Hepatocyte (in vitro differentiated cells): ENCODE measurements around the gene ISY1. TPM values are rescaled to one million over a fixed set of nuclear protein-coding genes. Genes with fewer than 3 reads are reported as not detected.

ENCODE experiments used
- DNase-seq: peaks from one replicate; pipeline ENCODE4 v3.0.0-alpha.2; 2016; ENCODE audit warnings: low spot score
- H2AFZ ChIP-seq: fragments of 200-600 bp; sonication (generic); 2 replicates; pipeline ENCODE4 v1.6.0; 2016; ENCODE audit warnings: antibody characterized with exemption, mild to moderate bottlenecking
- H3K27ac ChIP-seq: fragments of 200-600 bp; sonication (generic); 2 replicates; pipeline ENCODE4 v1.5.1; 2016; ENCODE audit warnings: mild to moderate bottlenecking
- H3K27me3 ChIP-seq: fragments of 200-600 bp; sonication (generic); 2 replicates; pipeline ENCODE4 v1.6.1; 2016
- H3K36me3 ChIP-seq: fragments of 200-600 bp; sonication (generic); replicated peaks from 2 replicates; pipeline ENCODE4 v1.5.1; 2016; ENCODE audit warnings: low read depth; ENCODE audit not compliant: insufficient read depth
- H3K4me1 ChIP-seq: fragments of 200-600 bp; sonication (generic); 2 replicates; pipeline ENCODE4 v1.5.1; 2016; ENCODE audit warnings: mild to moderate bottlenecking, moderate library complexity; ENCODE audit not compliant: insufficient read depth
- H3K4me2 ChIP-seq: fragments of 200-600 bp; sonication (generic); 2 replicates; pipeline ENCODE4 v1.6.0; 2016
- H3K4me3 ChIP-seq: fragments of 200-600 bp; sonication (generic); 2 replicates; pipeline ENCODE4 v1.5.1; 2016; ENCODE audit warnings: mild to moderate bottlenecking
- H3K79me2 ChIP-seq: fragments of 200-600 bp; sonication (generic); 2 replicates; pipeline ENCODE4 v1.6.0; 2017; ENCODE audit warnings: mild to moderate bottlenecking
- H3K9me2 ChIP-seq: fragments of 200-600 bp; sonication (generic); replicated peaks from 2 replicates; pipeline ENCODE4 v1.6.0; 2017; ENCODE audit warnings: mild to moderate bottlenecking; ENCODE audit not compliant: insufficient read depth
- H3K9me3 ChIP-seq: fragments of 200-600 bp; sonication (generic); 2 replicates; pipeline ENCODE4 v1.5.1; 2016; ENCODE audit warnings: low read depth, mild to moderate bottlenecking
- H4K20me1 ChIP-seq: fragments of 200-600 bp; sonication (generic); 2 replicates; pipeline ENCODE4 v1.6.0; 2016; ENCODE audit warnings: mild to moderate bottlenecking; ENCODE audit not compliant: insufficient read depth, poor library complexity, severe bottlenecking
- CTCF ChIP-seq: fragments of 200-600 bp; sonication (generic); IDR thresholded peaks from 2 replicates; pipeline ENCODE4 v1.5.1; 2016; ENCODE audit warnings: antibody characterized with exemption, mild to moderate bottlenecking; ENCODE audit not compliant: poor library complexity
- EZH2 ChIP-seq: fragments of 200-600 bp; sonication (generic); IDR thresholded peaks from 2 replicates; pipeline ENCODE4 v1.6.1; 2016; ENCODE audit warnings: antibody characterized with exemption, mild to moderate bottlenecking, borderline replicate concordance
- EZH2phosphoT487 ChIP-seq: fragments of 200-600 bp; sonication (generic); IDR thresholded peaks from one replicate; pipeline ENCODE4 v1.6.1; 2018; ENCODE audit warnings: antibody characterized with exemption, mild to moderate bottlenecking, low read depth, moderate library complexity; ENCODE audit not compliant: unreplicated experiment, severe bottlenecking
- WGBS: methylation state at CpG from one replicate; pipeline ENCODE4 v1.1.6; 2016; ENCODE audit warnings: low lambda C conversion rate; ENCODE audit errors: missing lambda C conversion rate; 5-methylcytosine and 5-hydroxymethylcytosine counted together
- polyA plus RNA-seq: library from polyadenylated mRNA; unstranded; fragments of >200 nt; fragmentation: Nextera tagmentation; extraction: Ambion mirVana; gene quantifications from 2 replicates; pipeline ENCODE4 v1.2.1, GENCODE V29; 2016
- total RNA-seq: library from RNA; depleted of rRNA; stranded (reverse); fragments of >200 nt; gene quantifications from 2 replicates; pipeline ENCODE4 v1.2.3, GENCODE V29; 2014

ISY1 gene
- total and polyA plus RNA-seq, 2 experiments from 2014 or later = 20.1 to 35.8 TPM

- TF ChIP-seq CTCF = no peak
- TF ChIP-seq EZH2 = no peak
- TF ChIP-seq EZH2phosphoT487 = no peak
- H4K20me1 ChIP-seq = no peaks in the 10 kb centered on the region
- no peaks in the 10 kb centered on the region for H3K27me3 ChIP-seq
- no peak for DNase-seq
- no peak overlapping the region for H2AFZ ChIP-seq
- no peaks in the 10 kb centered on the region for H3K36me3 ChIP-seq
- no peak overlapping the region for H3K4me2 ChIP-seq
- H3K4me1 ChIP-seq = no peaks in the 10 kb centered on the region
- no peaks in the 10 kb centered on the region for H3K79me2 ChIP-seq
- 74% methylated on average over 2 of the region's 2 CpGs for WGBS
- H3K9me2 ChIP-seq = no peaks in the 10 kb centered on the region
- H3K9me3 ChIP-seq = no peaks in the 10 kb centered on the region
- H3K4me3 ChIP-seq = no peak overlapping the region
- H3K27ac ChIP-seq = no peak overlapping the region
Measured at GRCh38 chr3:129204473-129204872, 43.6 kb upstream of the ISY1 start.

GRCh38 chr3:129199366-129199765 is 38.5 kb upstream of the ISY1 start:
- no peak for TF ChIP-seq EZH2phosphoT487
- no peak for TF ChIP-seq CTCF
- no peak for TF ChIP-seq EZH2
- Histone ChIP-seq H3K4me3 (no peak overlapping the region), H3K79me2 (no peaks in the 10 kb centered on the region), H3K4me1 (no peaks in the 10 kb centered on the region), H3K9me3 (no peaks in the 10 kb centered on the region), H3K27ac (no peak overlapping the region), H4K20me1 (no peaks in the 10 kb centered on the region), H2AFZ (no peak overlapping the region), H3K4me2 (no peak overlapping the region), H3K36me3 (no peaks in the 10 kb centered on the region), H3K9me2 (no peaks in the 10 kb centered on the region), H3K27me3 (no peaks in the 10 kb centered on the region)
- WGBS = 95% methylated on average over 8 of the region's 8 CpGs
- no peak for DNase-seq

- Histone ChIP-seq H3K79me2 (no peaks in the 10 kb centered on the region), H3K36me3 (no peaks in the 10 kb centered on the region), H3K4me3 (no peak overlapping the region), H3K9me3 (no peaks in the 10 kb centered on the region), H3K27ac (peak overlapping the region; percentile 70), H3K9me2 (no peaks in the 10 kb centered on the region), H3K27me3 (no peaks in the 10 kb centered on the region), H3K4me1 (no peaks in the 10 kb centered on the region), H2AFZ (no peak overlapping the region), H3K4me2 (no peak overlapping the region), H4K20me1 (no peaks in the 10 kb centered on the region)
- WGBS = 100% methylated on average over 1 of the region's 1 CpG
- no peak for TF ChIP-seq EZH2phosphoT487
- no peak for TF ChIP-seq CTCF
- TF ChIP-seq EZH2 = no peak
- DNase-seq = no peak
Measured at GRCh38 chr3:129197321-129197720, 36.5 kb upstream of the ISY1 start.

- H3K4me1 ChIP-seq = no peaks in the 10 kb centered on the region
- H3K9me2 ChIP-seq = no peaks in the 10 kb centered on the region
- no peak for TF ChIP-seq EZH2
- no peak for TF ChIP-seq EZH2phosphoT487
- no peak for TF ChIP-seq CTCF
- H3K79me2 ChIP-seq = no peaks in the 10 kb centered on the region
- peak overlapping the region; percentile 70 for H3K27ac ChIP-seq
- no peaks in the 10 kb centered on the region for H3K27me3 ChIP-seq
- DNase-seq = no peak
- H3K4me2 ChIP-seq = peak overlapping the region; percentile 40
- H3K36me3 ChIP-seq = no peaks in the 10 kb centered on the region
- H4K20me1 ChIP-seq = no peaks in the 10 kb centered on the region
- H2AFZ ChIP-seq = no peak overlapping the region
- H3K9me3 ChIP-seq = no peaks in the 10 kb centered on the region
- 90% methylated on average over 3 of the region's 3 CpGs for WGBS
- no peak overlapping the region for H3K4me3 ChIP-seq
Measured at GRCh38 chr3:129196601-129197000, 35.7 kb upstream of the ISY1 start.
